K562 (cell line): Measurements from ENCODE around the gene PTH2. TPM values are rescaled to one million over a fixed set of nuclear protein-coding genes. Genes with fewer than 3 reads are reported as not detected.

Source experiments
- ATAC-seq: fragments of 200-7000 bp; cut with Tn5 transposase; 3 replicates; pipeline ENCODE4 v1.9.1; 2020; ENCODE audit warnings: moderate library complexity
- BruUV-seq: library from RNA; stranded (reverse); fragments of 400-500 nt; replicated peaks from 2 replicates; lab custom pipeline; 2021; lab: Mats Ljungman, UMichigan
- CTCF ChIA-PET: fragments of 300-600 bp; formaldehyde crosslinking; extraction: SDS; loops from one replicate; lab custom pipeline; 2021; ENCODE audit warnings: low intra/inter-chr PET ratio; lab: Yijun Ruan, JAX
- POLR2A ChIA-PET: fragments of 300-600, 350-650 bp; sonication (Branson Sonifier 250); formaldehyde crosslinking; extraction: SDS; loops from one replicate; lab custom pipeline; 2021; ENCODE audit warnings: antibody characterized with exemption, inconsistent platforms; lab: Yijun Ruan, JAX
- DNase-seq, 4 experiments: peaks; one replicate each; pipeline versions ENCODE4 v3.0.0 to v3.0.0-alpha.2; 2011 to 2018; ENCODE audit warnings: low spot score in 3 of 4, mixed read lengths in 3 of 4; ENCODE audit errors: extremely low read depth in 1 of 4
- FAIRE-seq: peaks from 2 replicates; lab custom pipeline; 2011; peaks lifted over from hg19 to GRCh38; lab: Jason Lieb, UNC
- H2AFZ ChIP-seq: 2 replicates; pipeline ENCODE4 v1.6.0; 2011; ENCODE audit warnings: low read depth, low read length, control low read depth, inconsistent platforms
- H3K27ac ChIP-seq: fragments of 200-600 bp; 3 replicates; pipeline ENCODE4 v1.8.0; 2011; ENCODE audit warnings: low read depth, mild to moderate bottlenecking, control low read depth, inconsistent platforms, low read length, moderate library complexity, mixed read lengths; ENCODE audit errors: extremely low read depth
- H3K27me3 ChIP-seq, 2 experiments: fragments of 300-600 bp in 1 of 2; 2 replicates in 1 of 2; 3 replicates in 1 of 2; pipeline versions ENCODE4 v1.6.0 to v1.8.0; 2011; ENCODE audit warnings: inconsistent platforms in 2 of 2, low read length in 2 of 2, mild to moderate bottlenecking in 1 of 2, mixed read lengths in 1 of 2, moderate library complexity in 1 of 2; ENCODE audit not compliant: control insufficient read depth in 2 of 2, insufficient read depth in 2 of 2
- H3K36me3 ChIP-seq: fragments of 300-600 bp; 3 replicates; pipeline ENCODE4 v1.8.0; 2011; ENCODE audit warnings: mild to moderate bottlenecking, low read length, inconsistent platforms; ENCODE audit not compliant: control insufficient read depth, insufficient read depth
- H3K4me1 ChIP-seq, 2 experiments: fragments of 200-600 bp in 1 of 2; replicated peaks in 1 of 2; 2 replicates in 1 of 2; 3 replicates in 1 of 2; pipeline versions ENCODE4 v1.5.1 to v1.8.0; 2011; ENCODE audit warnings: inconsistent platforms in 2 of 2, low read length in 2 of 2, mild to moderate bottlenecking in 1 of 2, mixed read lengths in 1 of 2, moderate library complexity in 1 of 2; ENCODE audit not compliant: control insufficient read depth in 2 of 2, insufficient read depth in 2 of 2
- H3K4me2 ChIP-seq: 2 replicates; pipeline ENCODE4 v1.6.1; 2011; ENCODE audit warnings: low read length, control low read depth, inconsistent platforms, mixed read lengths; ENCODE audit not compliant: insufficient read depth
- H3K4me3 ChIP-seq: fragments of 200-600 bp; sonication (generic), shearing (Covaris generic); 2 replicates; pipeline ENCODE4 v1.5.1; 2016; ENCODE audit warnings: control low read depth, inconsistent platforms
- H3K79me2 ChIP-seq: fragments of 200-600 bp; 3 replicates; pipeline ENCODE4 v1.8.0; 2011; ENCODE audit warnings: low read length, inconsistent platforms; ENCODE audit not compliant: control insufficient read depth, insufficient read depth
- H3K9ac ChIP-seq, 2 experiments: 2 replicates each; pipeline versions ENCODE4 v1.6.0 to v1.6.1; 2011; ENCODE audit warnings: low read depth in 2 of 2, low read length in 2 of 2, control low read depth in 1 of 2, inconsistent platforms in 1 of 2, mild to moderate bottlenecking in 1 of 2, mixed read lengths in 1 of 2; ENCODE audit not compliant: insufficient read depth in 1 of 2
- H3K9me1 ChIP-seq: one replicate; pipeline ENCODE4 v1.6.0; 2011; ENCODE audit warnings: inconsistent platforms, mild to moderate bottlenecking, low read length, moderate library complexity; ENCODE audit not compliant: control insufficient read depth, insufficient read depth
- H3K9me3 ChIP-seq: replicated peaks from 2 replicates; pipeline ENCODE4 v1.5.1; 2011; ENCODE audit warnings: low read depth, low read length, inconsistent platforms; ENCODE audit not compliant: control insufficient read depth, insufficient read depth
- H4K20me1 ChIP-seq: replicated peaks from 2 replicates; pipeline ENCODE4 v1.6.1; 2011; ENCODE audit warnings: low read length, inconsistent platforms, mixed read lengths; ENCODE audit not compliant: control insufficient read depth, insufficient read depth
- ARID1B ChIP-seq: fragments of 450-650 bp; IDR thresholded peaks from 2 replicates; pipeline ENCODE4 v1.6.1; 2016; ENCODE audit warnings: antibody characterized with exemption, mild to moderate bottlenecking, inconsistent platforms
- BCOR ChIP-seq: fragments of 450-650 bp; IDR thresholded peaks from 2 replicates; pipeline ENCODE4 v1.6.1; 2016
- EP300 ChIP-seq: IDR thresholded peaks from 2 replicates; pipeline ENCODE4 v1.6.1; 2012; ENCODE audit warnings: low read length, improper control_type of control experiment
- MIER1 ChIP-seq: fragments of 450-650 bp; IDR thresholded peaks from 2 replicates; pipeline ENCODE4 v1.6.1; 2016; ENCODE audit warnings: antibody characterized with exemption, mild to moderate bottlenecking, low read depth
- NUFIP1 ChIP-seq: fragments of 450-650 bp; IDR thresholded peaks from 2 replicates; pipeline ENCODE4 v1.6.1; 2018; ENCODE audit not compliant: partially characterized antibody
- PTBP1 ChIP-seq: fragments of 200-400 bp; formaldehyde crosslinking; IDR thresholded peaks from 2 replicates; pipeline ENCODE4 v1.6.1; 2017; ENCODE audit warnings: low read depth, low read length
- RBM25 ChIP-seq: fragments of 200-400 bp; formaldehyde crosslinking; IDR thresholded peaks from 2 replicates; pipeline ENCODE4 v1.6.1; 2018; ENCODE audit warnings: low read length, low read depth, moderate library complexity; ENCODE audit not compliant: severe bottlenecking
- TCF15 ChIP-seq: fragments of 250-450 bp; sonication (Bioruptor Pico); IDR thresholded peaks from 2 replicates; pipeline ENCODE4 v1.8.0; 2022; ENCODE audit warnings: moderate library complexity, mild to moderate bottlenecking, inconsistent platforms
- ZBTB49 ChIP-seq: sonication (generic); formaldehyde crosslinking; IDR thresholded peaks from 2 replicates; pipeline ENCODE4 v1.8.0; 2022; ENCODE audit warnings: missing genetic modification reagents, mild to moderate bottlenecking, borderline replicate concordance
- ZEB2 ChIP-seq: fragments of 450-650 bp; IDR thresholded peaks from 2 replicates; pipeline ENCODE4 v1.6.1; 2016
- ZNF165 ChIP-seq: fragments of 250-450 bp; sonication (Bioruptor Pico); IDR thresholded peaks from 2 replicates; pipeline ENCODE4 v1.4.0; 2020; ENCODE audit warnings: borderline replicate concordance
- ZNF354B ChIP-seq: fragments of 250-450 bp; sonication (Bioruptor Pico); IDR thresholded peaks from 2 replicates; pipeline ENCODE4 v1.4.0; 2020
- ZNF518B ChIP-seq: fragments of 250-450 bp; sonication (Bioruptor Pico); IDR thresholded peaks from 2 replicates; pipeline ENCODE4 v1.5.0; 2021; ENCODE audit warnings: mild to moderate bottlenecking, moderate library complexity
- ZNF717 ChIP-seq: fragments of 250-450 bp; sonication (Bioruptor Pico); IDR thresholded peaks from 2 replicates; pipeline ENCODE4 v1.5.0; 2021
- ZSCAN29 ChIP-seq: fragments of 450-650 bp; IDR thresholded peaks from 2 replicates; pipeline ENCODE4 v1.6.1; 2017
- WGBS: fragments of 100-300 bp; shearing (Covaris generic); methylation state at CpG from one replicate; pipeline ENCODE4 v1.1.6; 2016; ENCODE audit warnings: low coverage, mixed read lengths; ENCODE audit not compliant: insufficient coverage; ENCODE audit errors: missing lambda C conversion rate; 5-methylcytosine and 5-hydroxymethylcytosine counted together
- in situ Hi-C: fragments of 300-500 bp; cut with MboI; formaldehyde crosslinking; loops from 4 replicates; pipeline ENCODE4 v1.15.0; 2018; ENCODE audit warnings: inconsistent platforms, mixed read lengths
- intact Hi-C: fragments of 100-400 bp; cut with micrococcal nuclease; formaldehyde crosslinking; loops from 2 replicates; pipeline ENCODE4 v1.14.2; 2022
- polyA plus RNA-seq, 8 experiments: library from polyadenylated mRNA; depleted of rRNA in 4 of 8; stranded (reverse) in 5 of 8; unstranded in 3 of 8; fragments of >200 nt; fragmentation: Nextera tagmentation in 2 of 8; fragmentation: Illumina TruSeq in 1 of 8; extraction: Ambion mirVana in 2 of 8; extraction: Trizol in 1 of 8; gene quantifications; 2 replicates each; pipeline versions ENCODE4 v1.2.1 to v1.2.3, GENCODE V29; 2011 to 2014; ENCODE audit warnings: inconsistent platforms in 1 of 8, missing spikeins in 1 of 8
- total RNA-seq, 7 experiments: library from RNA; depleted of rRNA in 6 of 7; stranded (reverse); fragments of >200 nt in 6 of 7; fragmentation: Illumina TruSeq in 2 of 7; extraction: Trizol in 2 of 7; gene quantifications; 2 replicates each; pipeline versions ENCODE4 v1.2.1 to v1.2.3, GENCODE V29; 2011 to 2021; ENCODE audit warnings: low replicate concordance in 1 of 7

PTH2 gene
- total and polyA plus RNA-seq, 9 of the 15 experiments (the other 6 are each of a cell fraction or from before 2014, with no cell fraction given) = 1.3 TPM; not detected in 8

GRCh38 chr19:49430678-49431329 lies 7.6 kb upstream of the PTH2 start (continued):
- TF ChIP-seq ZNF518B (CRISPR knock-in tag) (no peak), TCF15 (CRISPR knock-in tag) (no peak), ZNF165 (CRISPR knock-in tag) (no peak)

- peak in 1 of 4 experiments; percentile 55 for DNase-seq
- Histone ChIP-seq H3K4me1 (peaks cover 34 to 83% of the 10 kb centered on the region in 2 experiments), H3K4me3 (peak overlapping the region; percentile 50; the same call in 1 of the 2 replicates), H3K4me2 (peak overlapping the region; percentile 93), H3K27ac (peak overlapping the region; percentile 75; the same call in 2 of the 3 replicates), H3K9me1 (no peaks in the 10 kb centered on the region), H3K27me3 (no peaks in the 10 kb centered on the region), H3K79me2 (peaks cover 9% of the 10 kb centered on the region), H3K36me3 (no peaks in the 10 kb centered on the region; the same call in 2 of the 3 replicates), H3K9me3 (no peaks in the 10 kb centered on the region), H2AFZ (no peak overlapping the region; the same call in 1 of the 2 replicates), H4K20me1 (no peaks in the 10 kb centered on the region), H3K9ac (peak overlapping the region; percentile 72 to 94; a peak in 2 of 4 replicates)
- no peak for FAIRE-seq
- no TSS peak for BruUV-seq
- peak; percentile 10 for ATAC-seq
- ChIA-PET CTCF (interaction anchor here (1.0 kb wide), 1 partner anchor 67 kb away, joined by 3 read pairs; no protein-coding TSS in a partner anchor), POLR2A (interaction anchor here (0.6 to 1.6 kb wide), 4 partner anchors 10 to 275 kb away, joined by 3 to 14 read pairs (median 4); partner anchors contain the start of gene SLC17A7)
- WGBS = 11% methylated on average over 5 of the region's 9 CpGs
- intact Hi-C loops (loop anchor here (2.0 kb wide), 1 partner anchor 37 kb away; no protein-coding TSS in a partner anchor), in situ Hi-C loops (no loop called here)
- no peak for TF ChIP-seq ZEB2
- TF ChIP-seq NUFIP1 = no peak
- TF ChIP-seq ZNF354B (CRISPR knock-in tag) = no peak
- peak; percentile 100 for TF ChIP-seq MIER1
- no peak for TF ChIP-seq ZNF717 (CRISPR knock-in tag)
- 0 out of 2 replicates have a peak, but pooled peaks have one; percentile 9 for TF ChIP-seq EP300
- TF ChIP-seq RBM25 = peak; percentile 84
- 0 out of 2 replicates have a peak, but pooled peaks have one; percentile 21 for TF ChIP-seq ZBTB49 (CRISPR knock-in tag)
- peak; percentile 100 for TF ChIP-seq PTBP1
- 0 out of 2 replicates have a peak, but pooled peaks have one; percentile 10 for TF ChIP-seq ARID1B
- TF ChIP-seq BCOR = peak; percentile 65; the same call in 1 of the 2 replicates
- peak; percentile 91 for TF ChIP-seq ZSCAN29
Measured at GRCh38 chr19:49430172-49430677, 7.0 kb upstream of the PTH2 start.
